ENCODE measurements around the gene PDGFA. TPM values are rescaled to one million over a fixed set of nuclear protein-coding genes. Genes with fewer than 3 reads are reported as not detected.

Gene PDGFA
- polyA plus RNA-seq, 1 donor from 2014 or later: not detected

GRCh38 chr7:510131-510481 is 9.5 kb downstream of the PDGFA start:
- H3K36me3 Mint-ChIP-seq: no peaks in the 10 kb centered on the region
- H3K27ac Mint-ChIP-seq: no peak overlapping the region
- no peaks in the 10 kb centered on the region for H3K4me1 Mint-ChIP-seq
- H3K9me3 Mint-ChIP-seq: no peaks in the 10 kb centered on the region
- no peaks in the 10 kb centered on the region for H3K27me3 Mint-ChIP-seq
- no peak overlapping the region for H3K4me3 Mint-ChIP-seq

GRCh38 chr7:509426-510130 is 10.1 kb downstream of the PDGFA start:
- Mint-ChIP-seq H3K27ac (no peak overlapping the region), H3K9me3 (no peaks in the 10 kb centered on the region), H3K4me1 (no peaks in the 10 kb centered on the region), H3K36me3 (no peaks in the 10 kb centered on the region), H3K27me3 (no peaks in the 10 kb centered on the region), H3K4me3 (no peak overlapping the region)

DNA sequence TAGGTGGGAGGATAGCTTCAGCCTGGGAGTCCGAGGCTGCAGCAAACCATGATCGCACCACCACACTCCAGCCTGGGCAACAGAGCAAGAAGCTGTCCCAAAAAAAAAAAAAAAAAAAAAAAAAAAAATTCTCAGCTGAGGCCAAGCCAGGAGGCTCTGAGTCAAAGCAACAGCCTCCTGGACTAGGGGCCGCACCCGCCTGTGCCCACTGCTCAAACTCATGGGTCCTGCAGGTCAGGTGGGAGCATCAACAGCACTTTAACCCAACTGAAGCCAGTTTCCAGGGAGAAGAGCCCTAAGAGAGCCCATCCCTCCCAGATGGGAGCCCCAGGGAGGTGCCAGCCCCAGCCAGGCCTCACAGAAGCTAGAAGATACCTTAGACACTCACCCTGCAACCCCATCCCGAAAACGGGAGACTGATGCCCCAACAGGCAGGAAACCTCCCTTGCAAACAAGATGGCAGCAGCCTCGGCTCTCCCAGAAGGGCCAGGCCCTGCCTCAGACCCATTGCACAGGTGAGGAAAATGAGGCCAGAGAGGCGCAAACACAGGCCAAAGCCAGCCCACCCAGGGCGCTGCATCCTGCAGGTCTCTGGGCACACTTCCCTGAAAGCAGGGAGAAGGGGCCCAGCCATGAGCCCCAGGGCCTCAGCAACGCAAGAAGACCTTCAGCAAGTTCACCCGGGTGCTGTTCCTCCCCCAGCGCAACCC is 11.0 kb downstream of the PDGFA start:
- Mint-ChIP-seq H3K27ac (no peak overlapping the region), H3K4me3 (no peak overlapping the region), H3K9me3 (no peaks in the 10 kb centered on the region), H3K4me1 (no peaks in the 10 kb centered on the region), H3K36me3 (no peaks in the 10 kb centered on the region), H3K27me3 (no peaks in the 10 kb centered on the region)

GRCh38 chr7:507623-508300 is 11.9 kb downstream of the PDGFA start:
- Mint-ChIP-seq H3K36me3 (no peaks in the 10 kb centered on the region), H3K4me3 (no peak overlapping the region), H3K9me3 (no peaks in the 10 kb centered on the region), H3K4me1 (no peaks in the 10 kb centered on the region), H3K27ac (no peak overlapping the region), H3K27me3 (no peaks in the 10 kb centered on the region)

- H3K27me3 Mint-ChIP-seq: no peaks in the 10 kb centered on the region
- no peak overlapping the region for H3K27ac Mint-ChIP-seq
- H3K4me3 Mint-ChIP-seq: no peak overlapping the region
- H3K36me3 Mint-ChIP-seq: no peaks in the 10 kb centered on the region
- H3K4me1 Mint-ChIP-seq: no peaks in the 10 kb centered on the region
- H3K9me3 Mint-ChIP-seq: no peaks in the 10 kb centered on the region
Observed at GRCh38 chr7:506921-507622, 12.6 kb downstream of the PDGFA start.

DNA sequence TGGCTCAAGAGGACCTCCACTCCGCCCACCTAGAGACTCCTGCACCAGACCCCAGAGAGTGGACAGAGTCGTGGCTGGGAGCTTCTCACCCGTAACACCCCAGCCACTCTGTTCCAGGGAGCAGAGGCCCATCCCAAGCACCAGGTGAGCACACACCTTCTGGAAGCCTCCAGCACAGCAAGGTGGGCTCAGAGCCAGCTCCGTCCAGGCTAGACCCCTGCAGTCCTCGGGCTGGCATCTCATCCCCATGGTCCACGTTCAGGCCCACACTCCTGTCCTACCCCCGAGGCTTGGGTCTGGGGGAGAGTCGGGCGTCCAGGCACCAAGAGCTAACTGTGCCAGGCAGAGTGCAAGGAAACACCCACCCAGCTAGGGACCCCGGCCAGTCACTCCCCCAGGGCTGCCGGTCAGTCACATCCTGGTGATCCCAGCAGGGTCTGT is 13.2 kb downstream of the PDGFA start:
- Mint-ChIP-seq H3K4me1 (no peaks in the 10 kb centered on the region), H3K36me3 (no peaks in the 10 kb centered on the region), H3K9me3 (no peaks in the 10 kb centered on the region), H3K27me3 (no peaks in the 10 kb centered on the region), H3K4me3 (no peak overlapping the region), H3K27ac (no peak overlapping the region)

- Mint-ChIP-seq H3K9me3 (no peaks in the 10 kb centered on the region), H3K4me3 (peak overlapping the region in 1 of 4 donors; percentile 68), H3K4me1 (no peaks in the 10 kb centered on the region), H3K27me3 (no peaks in the 10 kb centered on the region), H3K36me3 (no peaks in the 10 kb centered on the region), H3K27ac (no peak overlapping the region)
Observed at GRCh38 chr7:505171-505570, 14.5 kb downstream of the PDGFA start.

DNA sequence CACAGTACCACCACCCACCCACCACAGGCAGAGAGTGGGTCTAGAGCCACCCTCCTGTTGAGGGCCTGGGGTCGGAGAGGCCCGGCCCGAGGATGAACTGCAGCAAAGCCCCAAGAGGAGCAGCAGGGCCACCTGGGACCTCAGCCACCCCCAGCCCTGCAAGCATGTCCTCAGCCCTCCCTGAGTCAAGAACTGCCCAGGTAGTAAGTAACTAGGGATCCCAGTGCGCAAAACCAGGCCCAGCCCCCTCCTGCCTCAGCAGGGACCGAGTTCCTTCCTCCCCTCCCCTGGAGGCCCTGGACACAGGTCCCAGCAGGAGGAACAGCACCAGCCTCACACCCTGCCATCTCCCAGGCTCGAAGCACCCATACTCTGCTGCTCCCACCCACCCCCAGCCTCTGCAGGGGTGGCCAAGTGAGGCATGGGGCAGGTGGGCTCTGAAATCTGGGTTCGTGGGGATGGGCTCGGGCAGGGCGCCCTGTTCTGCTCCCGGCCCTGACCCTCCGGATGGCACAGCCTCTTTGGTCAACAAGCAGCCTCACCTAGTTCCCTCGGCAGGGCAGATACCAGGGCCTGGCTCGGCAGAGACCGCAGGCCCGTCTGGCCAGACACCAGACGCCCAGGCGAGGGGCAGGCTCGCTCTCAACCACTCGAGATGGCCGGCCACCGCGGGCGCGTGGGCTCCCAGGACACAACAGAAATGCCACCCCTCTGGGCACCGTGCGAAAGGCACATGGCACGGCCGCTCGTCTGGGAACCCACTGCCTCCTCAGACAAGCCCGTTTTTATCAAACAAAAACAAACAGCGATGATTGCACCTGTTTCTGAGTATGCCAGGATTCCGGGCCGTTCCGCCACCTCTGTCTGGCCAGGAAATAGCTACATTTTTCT is 15.2 kb downstream of the PDGFA start:
- no peak overlapping the region for H3K27ac Mint-ChIP-seq
- no peaks in the 10 kb centered on the region for H3K27me3 Mint-ChIP-seq
- H3K36me3 Mint-ChIP-seq: no peaks in the 10 kb centered on the region
- no peaks in the 10 kb centered on the region for H3K9me3 Mint-ChIP-seq
- no peaks in the 10 kb centered on the region for H3K4me1 Mint-ChIP-seq
- H3K4me3 Mint-ChIP-seq: peak overlapping the region in 1 of 4 donors; percentile 68

DNA sequence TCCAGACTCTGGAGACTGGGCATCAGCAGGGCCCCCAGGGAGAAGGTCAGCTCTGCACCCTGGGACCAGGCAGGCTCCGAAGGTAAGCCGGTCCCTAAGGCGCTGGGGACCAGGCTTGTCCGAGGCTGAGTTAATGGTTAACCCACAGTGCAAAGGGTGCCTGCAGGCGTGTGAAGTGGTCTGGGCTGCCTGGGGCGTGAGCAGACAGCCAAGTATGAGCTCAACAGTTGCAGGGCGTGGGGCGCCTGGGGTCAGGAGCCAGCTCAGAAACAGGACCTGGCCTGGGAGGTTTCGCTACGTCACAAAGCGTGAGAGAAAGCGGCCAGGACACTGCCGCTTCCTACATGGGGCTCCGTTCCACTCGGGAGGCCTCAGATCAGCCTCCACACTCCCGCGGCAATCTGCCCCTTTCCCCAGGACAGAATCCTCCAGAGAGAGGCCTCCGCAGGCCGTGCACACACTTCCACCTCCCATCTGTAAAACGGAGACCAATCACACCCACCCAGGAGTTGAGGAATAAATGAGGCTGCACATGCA is 16.0 kb downstream of the PDGFA start:
- Mint-ChIP-seq H3K27me3 (no peaks in the 10 kb centered on the region), H3K4me3 (no peak overlapping the region), H3K9me3 (no peaks in the 10 kb centered on the region), H3K27ac (no peak overlapping the region), H3K36me3 (no peaks in the 10 kb centered on the region), H3K4me1 (no peaks in the 10 kb centered on the region)

DNA sequence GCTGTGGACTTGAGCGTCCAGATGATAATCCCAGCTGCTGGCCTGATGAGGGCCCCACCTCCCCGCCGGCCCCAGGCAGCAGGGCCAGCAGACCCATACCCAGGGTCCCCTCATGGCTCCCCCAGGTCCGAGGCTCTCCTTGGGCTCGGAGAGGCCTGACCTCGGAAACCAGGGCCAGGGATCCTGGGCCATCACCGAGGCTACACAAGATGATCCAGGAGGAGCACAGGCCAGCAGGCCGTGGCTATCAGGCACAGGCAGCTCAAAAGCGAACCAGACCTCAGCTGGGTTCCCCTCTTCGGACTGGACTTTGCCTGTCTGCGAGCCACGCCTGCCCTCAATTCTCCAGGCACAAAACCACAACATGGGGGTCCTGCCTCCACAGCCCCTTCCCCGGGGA is 17.4 kb downstream of the PDGFA start:
- Mint-ChIP-seq H3K9me3 (no peaks in the 10 kb centered on the region), H3K4me1 (no peaks in the 10 kb centered on the region), H3K36me3 (no peaks in the 10 kb centered on the region), H3K27ac (no peak overlapping the region), H3K27me3 (no peaks in the 10 kb centered on the region), H3K4me3 (no peak overlapping the region)

GRCh38 chr7:501526-501925 is 18.1 kb downstream of the PDGFA start:
- Mint-ChIP-seq H3K27me3 (no peaks in the 10 kb centered on the region), H3K4me1 (no peaks in the 10 kb centered on the region), H3K27ac (peak overlapping the region in 1 of 3 donors; percentile 39), H3K4me3 (no peak overlapping the region), H3K9me3 (no peaks in the 10 kb centered on the region), H3K36me3 (no peaks in the 10 kb centered on the region)

DNA sequence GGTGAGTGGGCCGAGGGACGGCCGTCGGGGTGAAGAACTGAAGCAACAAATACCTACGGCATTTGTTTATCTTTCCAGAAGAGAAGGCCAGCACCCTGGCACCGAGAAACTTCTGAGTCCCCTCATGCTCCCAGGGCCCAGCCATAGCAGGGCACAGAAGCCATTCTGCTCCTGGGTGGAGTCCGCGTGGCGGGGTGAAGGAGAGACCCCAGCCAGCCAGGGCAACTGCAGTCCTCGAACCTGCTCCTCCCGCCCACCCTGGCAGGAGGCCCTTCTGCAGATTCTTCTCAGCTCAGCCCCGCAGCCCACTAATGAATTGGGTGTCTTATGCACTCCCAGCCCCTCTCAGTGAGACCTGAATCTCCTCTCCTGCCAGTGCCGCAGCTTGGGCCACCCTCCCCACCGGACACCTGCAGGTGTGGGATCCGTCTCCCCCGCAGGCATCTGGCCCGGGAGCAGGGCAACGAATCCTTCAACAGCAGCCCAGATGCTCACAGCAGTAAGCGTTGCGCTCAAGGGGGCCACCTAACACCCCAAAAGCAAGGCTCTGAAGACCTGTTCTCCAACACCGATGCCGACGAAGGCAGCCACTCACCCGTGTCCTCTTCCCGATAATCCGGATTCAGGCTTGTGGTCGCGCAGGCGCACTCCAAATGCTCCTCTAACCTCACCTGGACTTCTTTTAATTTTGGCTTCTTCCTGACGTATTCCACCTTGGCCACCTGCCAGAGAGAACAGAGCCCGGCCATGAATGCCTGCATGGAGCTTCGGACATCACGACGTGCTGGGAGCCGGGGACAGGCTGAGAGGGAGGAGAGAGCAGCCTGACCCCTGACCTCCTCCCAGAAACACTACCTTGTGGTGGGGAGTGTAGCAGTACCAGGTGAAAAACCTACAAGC is 18.9 kb downstream of the PDGFA start:
- Mint-ChIP-seq H3K27me3 (no peaks in the 10 kb centered on the region), H3K9me3 (no peaks in the 10 kb centered on the region), H3K36me3 (no peaks in the 10 kb centered on the region), H3K4me1 (no peaks in the 10 kb centered on the region), H3K27ac (no peak overlapping the region), H3K4me3 (no peak overlapping the region)

- H3K9me3 Mint-ChIP-seq: no peaks in the 10 kb centered on the region
- H3K4me3 Mint-ChIP-seq: no peak overlapping the region
- H3K36me3 Mint-ChIP-seq: no peaks in the 10 kb centered on the region
- H3K27ac Mint-ChIP-seq: no peak overlapping the region
- H3K27me3 Mint-ChIP-seq: no peaks in the 10 kb centered on the region
- H3K4me1 Mint-ChIP-seq: no peaks in the 10 kb centered on the region
Observed at GRCh38 chr7:499853-500485, 19.7 kb downstream of the PDGFA start.
